T-helper 17 cell (primary cell): Measurements from ENCODE around the gene MEF2C. TPM values are rescaled to one million over a fixed set of nuclear protein-coding genes. Genes with fewer than 3 reads are reported as not detected.

Experiments used
- ATAC-seq: fragments of 150-1000 bp; cut with Tn5 transposase; 2 replicates; pipeline ENCODE4 v1.10.0; 2021; ENCODE audit warnings: mild to moderate bottlenecking, moderate library complexity
- DNase-seq, 3 donors: peaks; one replicate each; pipeline versions ENCODE4 v3.0.0 to v3.0.0-alpha.2; 2020 to 2021
- H3K9me3 ChIP-seq: one replicate; pipeline ENCODE4 v1.7.0; 2013; ENCODE audit warnings: low read length, mild to moderate bottlenecking; ENCODE audit not compliant: control insufficient read depth, poor library complexity, severe bottlenecking
- H3K27ac Mint-ChIP-seq: one replicate; pipeline ENCODE4 v1.8.0; 2022; ENCODE audit warnings: mild to moderate bottlenecking, moderate library complexity, mixed read lengths
- H3K27me3 Mint-ChIP-seq: one replicate; pipeline ENCODE4 v1.8.0; 2022; ENCODE audit warnings: mixed read lengths
- H3K36me3 Mint-ChIP-seq: one replicate; pipeline ENCODE4 v1.8.0; 2022; ENCODE audit warnings: low read depth, mixed read lengths
- H3K4me1 Mint-ChIP-seq: one replicate; pipeline ENCODE4 v1.8.0; 2022; ENCODE audit warnings: mild to moderate bottlenecking, mixed read lengths
- H3K4me3 Mint-ChIP-seq: one replicate; pipeline ENCODE4 v1.8.0; 2022; ENCODE audit warnings: mild to moderate bottlenecking, moderate library complexity, mixed read lengths
- total RNA-seq, 4 donors: library from RNA in 2 of 4; stranded (reverse) in 2 of 4; gene quantifications; one replicate each; pipeline ENCODE4 v1.2.3 and lab custom pipeline; 2022 to 2026

Gene MEF2C
- total RNA-seq, 2 donors from 2014 or later = 10.9 to 11.9 TPM

DNA sequence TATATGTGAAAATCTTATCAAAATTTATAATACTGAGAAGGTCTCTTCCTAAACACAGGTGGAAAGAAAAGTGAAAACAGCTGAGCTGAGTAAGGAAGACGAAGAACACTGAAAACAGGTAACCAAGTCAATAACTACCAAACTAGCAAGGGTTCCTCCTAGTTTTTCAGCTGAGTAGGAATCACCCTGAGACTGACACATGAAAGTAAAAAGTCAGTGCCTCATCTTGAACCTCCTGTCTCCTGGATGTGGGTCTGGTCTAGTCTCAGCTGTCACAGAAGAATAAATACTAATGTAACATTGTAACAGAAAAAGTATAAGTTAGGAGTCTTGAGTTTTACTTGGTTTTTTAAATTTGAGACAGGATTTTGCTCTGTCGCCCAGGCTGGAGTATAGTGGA is 121.0 kb downstream of the MEF2C start:
- DNase-seq (no peak), ATAC-seq (no peak)
- no peak overlapping the region for H3K4me3 Mint-ChIP-seq
- peaks cover 7% of the 10 kb centered on the region for H3K4me1 Mint-ChIP-seq
- H3K36me3 Mint-ChIP-seq = no peaks in the 10 kb centered on the region
- H3K9me3 ChIP-seq = no peaks in the 10 kb centered on the region
- peaks cover 35% of the 10 kb centered on the region for H3K27me3 Mint-ChIP-seq
- H3K27ac Mint-ChIP-seq = no peak overlapping the region

DNA sequence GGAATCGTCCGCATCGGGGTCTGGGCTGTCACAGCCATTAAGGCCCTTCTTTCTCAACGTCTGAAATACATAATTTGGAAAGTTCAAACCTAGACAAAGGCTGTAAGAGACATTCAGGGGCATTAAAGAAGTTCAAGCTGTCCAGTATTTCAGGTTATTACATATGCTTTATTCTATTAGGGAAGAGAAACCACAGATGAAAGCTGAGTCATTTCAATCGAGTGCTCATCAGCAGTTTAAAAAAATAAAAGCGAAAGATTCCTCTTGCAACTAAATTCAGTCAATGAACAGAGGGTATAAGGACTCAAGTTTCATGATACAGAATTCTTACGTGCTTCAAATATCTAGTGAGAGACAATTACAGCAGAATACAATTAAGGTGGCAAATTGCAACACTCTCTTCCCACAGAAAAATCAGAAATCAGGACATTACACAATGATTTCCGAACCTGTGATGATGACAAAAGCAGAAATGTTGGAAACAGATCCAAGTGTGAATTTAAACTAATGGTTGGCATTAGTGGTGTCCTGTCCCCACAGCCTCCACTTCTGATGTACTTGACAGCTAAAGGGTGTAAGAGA is 121.6 kb downstream of the MEF2C start:
- ATAC-seq (no peak), DNase-seq (no peak)
- Mint-ChIP-seq H3K27me3 (peaks cover 31% of the 10 kb centered on the region), H3K4me1 (peaks cover 7% of the 10 kb centered on the region), H3K4me3 (no peak overlapping the region), H3K36me3 (no peaks in the 10 kb centered on the region), H3K27ac (no peak overlapping the region)
- H3K9me3 ChIP-seq = no peaks in the 10 kb centered on the region

DNA sequence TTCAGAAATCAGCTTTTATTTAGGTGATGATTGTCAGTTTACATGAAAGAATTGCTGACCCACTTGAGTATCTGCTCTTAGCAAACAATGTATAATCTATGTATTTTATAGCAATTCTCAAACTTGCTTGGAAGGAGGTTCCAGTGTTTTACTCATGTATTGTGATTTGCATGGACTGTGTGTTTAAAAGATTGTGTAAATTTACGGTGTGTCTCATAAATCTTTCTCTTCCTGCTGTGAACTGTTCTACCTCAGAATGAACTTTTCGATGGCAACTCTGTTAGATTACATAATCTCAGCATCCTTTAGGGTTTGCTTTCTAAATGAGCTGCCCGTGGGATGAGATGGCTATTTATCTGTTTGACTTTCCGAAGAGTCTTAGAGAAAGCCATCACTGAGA is 122.5 kb downstream of the MEF2C start:
- no peak overlapping the region for H3K4me3 Mint-ChIP-seq
- no peaks in the 10 kb centered on the region for H3K9me3 ChIP-seq
- H3K4me1 Mint-ChIP-seq = peaks cover 7% of the 10 kb centered on the region
- no peak overlapping the region for H3K27ac Mint-ChIP-seq
- DNase-seq (no peak), ATAC-seq (no peak)
- H3K36me3 Mint-ChIP-seq = no peaks in the 10 kb centered on the region
- H3K27me3 Mint-ChIP-seq = peaks cover 31% of the 10 kb centered on the region

DNA sequence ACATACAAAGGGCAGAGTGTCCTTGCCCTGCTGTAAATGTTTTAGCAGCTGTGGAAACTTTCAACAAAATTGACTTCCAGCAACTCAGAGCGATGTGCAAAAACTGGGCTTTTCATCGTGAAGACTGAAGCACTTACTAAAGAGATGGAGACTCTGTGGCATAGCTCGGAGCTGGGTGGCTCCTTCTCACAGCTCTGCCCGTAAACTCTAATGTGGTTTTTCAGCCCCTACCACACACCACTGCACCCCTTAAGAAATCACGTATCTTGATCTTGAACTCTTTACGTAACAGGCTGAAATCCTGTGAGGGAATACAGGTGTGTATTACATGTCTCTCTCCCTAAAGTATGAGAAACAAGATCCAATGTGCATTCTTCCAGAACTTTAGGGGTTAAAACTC is 124.4 kb downstream of the MEF2C start:
- H3K4me1 Mint-ChIP-seq = peaks cover 7% of the 10 kb centered on the region
- DNase-seq (no peak), ATAC-seq (no peak)
- no peaks in the 10 kb centered on the region for H3K9me3 ChIP-seq
- H3K27ac Mint-ChIP-seq = no peak overlapping the region
- H3K36me3 Mint-ChIP-seq = no peaks in the 10 kb centered on the region
- no peak overlapping the region for H3K4me3 Mint-ChIP-seq
- H3K27me3 Mint-ChIP-seq = peaks cover 36% of the 10 kb centered on the region

DNA sequence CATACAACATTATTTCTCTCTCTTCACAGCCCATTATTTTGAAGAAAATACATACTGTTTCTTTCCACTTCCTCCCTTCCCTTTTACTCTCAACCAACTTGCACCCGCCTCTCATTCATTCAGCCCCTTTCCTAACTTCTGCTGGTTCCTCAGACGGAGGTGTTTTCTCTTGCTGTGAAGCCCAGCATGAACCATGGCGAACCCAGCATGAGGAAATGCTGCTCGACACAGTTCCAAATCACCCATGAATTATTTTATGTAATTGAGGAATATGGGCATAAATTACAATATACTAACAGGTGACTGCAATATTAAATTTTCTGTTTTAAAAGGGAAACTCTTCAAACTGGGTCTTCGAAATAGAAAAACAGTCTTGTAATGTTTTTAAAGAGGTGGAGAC is 124.8 kb downstream of the MEF2C start:
- Mint-ChIP-seq H3K27me3 (peaks cover 36% of the 10 kb centered on the region), H3K4me3 (no peak overlapping the region)
- no peak for DNase-seq

DNA sequence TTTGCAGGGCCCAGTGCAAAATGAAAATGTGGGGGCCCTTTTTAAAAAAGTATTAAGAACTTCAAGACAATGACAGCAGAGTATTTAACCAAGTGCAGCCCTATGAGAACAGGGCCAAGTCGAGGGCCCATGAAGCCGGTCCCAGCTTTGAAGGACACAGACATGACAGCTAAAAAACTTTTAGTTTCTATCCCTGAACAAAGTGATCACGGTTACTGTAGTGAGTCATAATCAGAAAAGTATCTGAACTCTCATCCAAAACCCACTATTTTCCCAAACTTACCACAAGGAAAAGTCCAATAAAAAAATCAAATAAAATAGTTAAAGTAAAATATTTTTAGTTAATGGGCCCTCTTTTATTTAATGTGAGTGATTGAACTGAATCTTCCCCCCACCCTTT is 126.0 kb downstream of the MEF2C start:
- no peak overlapping the region for H3K4me3 Mint-ChIP-seq
- H3K36me3 Mint-ChIP-seq = no peaks in the 10 kb centered on the region
- no peak for ATAC-seq
- peaks cover 7% of the 10 kb centered on the region for H3K4me1 Mint-ChIP-seq
- DNase-seq = no peak
- H3K27ac Mint-ChIP-seq = no peak overlapping the region
- H3K9me3 ChIP-seq = no peaks in the 10 kb centered on the region
- peaks cover 37% of the 10 kb centered on the region for H3K27me3 Mint-ChIP-seq

More for the DNA sequence above, 124.8 kb downstream of the MEF2C start:
- Mint-ChIP-seq H3K36me3 (no peaks in the 10 kb centered on the region), H3K27ac (no peak overlapping the region), H3K4me1 (peaks cover 7% of the 10 kb centered on the region)
- no peaks in the 10 kb centered on the region for H3K9me3 ChIP-seq
- ATAC-seq = no peak

DNA sequence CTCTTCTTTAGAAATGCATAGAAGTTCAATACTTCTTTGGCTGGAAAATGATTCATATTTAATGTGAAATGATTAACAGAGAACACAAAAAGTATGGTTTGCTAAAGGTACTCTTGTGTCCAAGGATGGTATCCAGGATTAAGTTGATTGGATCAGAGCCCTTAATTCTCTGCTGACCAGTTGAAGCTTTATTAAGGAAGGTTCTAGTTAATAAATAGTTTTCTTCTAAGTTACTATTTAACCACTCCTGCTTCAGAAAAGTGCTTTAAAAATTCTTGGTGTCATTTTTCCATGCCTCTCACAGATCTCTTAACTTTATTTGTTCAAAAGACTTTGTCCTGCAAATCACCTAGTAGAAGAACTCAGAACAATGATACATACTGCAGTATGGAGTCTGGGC is 134.3 kb downstream of the MEF2C start:
- DNase-seq (no peak), ATAC-seq (no peak)
- Mint-ChIP-seq H3K4me3 (no peak overlapping the region), H3K27me3 (peaks cover 15% of the 10 kb centered on the region), H3K4me1 (peaks cover 7% of the 10 kb centered on the region), H3K36me3 (no peaks in the 10 kb centered on the region), H3K27ac (no peak overlapping the region)
- H3K9me3 ChIP-seq = no peaks in the 10 kb centered on the region

DNA sequence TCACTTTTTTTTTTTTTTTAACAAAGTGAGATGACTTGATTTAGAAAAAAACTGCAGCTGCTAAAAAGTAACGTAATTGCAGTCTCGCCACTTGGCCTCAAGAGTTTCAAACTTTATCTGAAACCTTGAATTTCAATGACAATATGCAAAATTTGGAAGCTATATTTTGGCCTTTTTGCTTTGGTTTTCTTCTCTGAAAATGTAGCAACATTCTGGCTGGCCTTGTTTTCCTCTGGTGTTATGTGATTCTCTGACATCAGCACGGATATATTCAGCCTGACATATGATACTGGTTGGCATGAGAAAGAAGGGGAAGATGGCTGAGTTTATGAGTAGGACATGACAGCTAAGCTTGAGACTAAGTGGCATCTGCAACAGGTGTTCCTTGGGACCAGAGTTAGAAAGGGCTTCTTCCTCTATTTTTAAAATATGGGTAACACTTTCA is 136.5 kb downstream of the MEF2C start:
- H3K36me3 Mint-ChIP-seq = no peaks in the 10 kb centered on the region
- H3K4me3 Mint-ChIP-seq = no peak overlapping the region

DNA sequence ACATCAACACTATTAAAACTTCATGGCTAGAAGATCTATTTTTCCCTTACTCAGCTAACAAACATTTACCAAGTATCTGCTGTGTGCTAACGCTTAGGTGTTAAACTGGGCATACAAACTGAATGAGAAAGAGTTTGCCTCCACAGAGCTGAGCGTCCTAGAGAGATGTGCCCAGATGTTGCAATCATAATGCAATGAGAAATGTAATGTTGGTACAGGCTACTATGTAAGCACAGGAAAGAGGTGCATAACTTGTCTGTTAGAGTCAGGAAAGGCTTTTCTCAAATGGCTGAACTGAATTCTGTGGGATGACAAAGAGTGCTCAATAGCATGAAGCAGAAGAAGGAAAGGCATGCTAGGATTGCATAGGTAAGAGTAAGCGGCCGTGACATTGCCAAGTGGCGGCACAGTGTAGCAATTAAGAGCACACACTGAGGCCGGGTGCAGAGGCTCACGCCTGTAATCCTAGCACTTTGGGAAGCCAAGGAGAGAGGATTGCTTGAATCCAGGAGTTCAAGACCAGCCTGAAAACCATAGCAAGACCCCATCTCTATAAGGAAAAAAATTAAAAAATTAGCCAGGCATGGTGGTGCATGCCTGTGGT is 137.8 kb downstream of the MEF2C start:
- no peaks in the 10 kb centered on the region for H3K9me3 ChIP-seq

More for the DNA sequence above, 136.5 kb downstream of the MEF2C start:
- no peaks in the 10 kb centered on the region for H3K9me3 ChIP-seq
- Mint-ChIP-seq H3K27ac (no peak overlapping the region), H3K4me1 (peaks cover 3% of the 10 kb centered on the region), H3K27me3 (peaks cover 16% of the 10 kb centered on the region)
- ATAC-seq = no peak
- DNase-seq = no peak

DNA sequence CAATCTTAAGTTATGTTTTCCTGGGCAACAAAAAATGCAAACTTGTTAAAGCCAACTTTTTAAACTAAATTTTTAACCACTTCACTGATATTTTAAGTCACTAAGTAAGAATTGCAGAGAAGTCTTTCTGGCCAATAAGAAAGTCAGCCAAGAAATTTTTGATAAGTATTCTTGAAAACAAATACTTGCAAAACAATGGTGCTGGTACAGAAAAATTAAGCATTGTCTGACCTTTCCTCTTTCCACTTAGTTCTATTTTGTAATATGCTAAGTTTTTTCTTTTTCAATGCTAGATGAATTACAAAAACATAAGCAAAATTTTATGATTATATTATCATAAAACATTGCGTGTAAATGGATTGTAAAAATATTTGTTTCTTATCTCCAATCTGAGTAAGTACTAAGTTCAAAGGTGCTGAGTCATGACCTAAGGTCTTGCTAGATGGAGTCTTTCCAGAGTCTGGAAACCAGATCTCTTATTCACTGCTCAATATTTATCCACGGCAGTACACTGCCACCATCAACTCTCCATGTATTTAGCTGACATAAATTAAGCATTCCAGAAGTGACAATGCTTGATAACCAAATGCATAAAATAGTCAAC is 139.7 kb downstream of the MEF2C start:
- Mint-ChIP-seq H3K4me1 (no peaks in the 10 kb centered on the region), H3K27ac (no peak overlapping the region), H3K27me3 (peaks cover 28% of the 10 kb centered on the region), H3K36me3 (no peaks in the 10 kb centered on the region), H3K4me3 (no peak overlapping the region)
- H3K9me3 ChIP-seq = no peaks in the 10 kb centered on the region
- ATAC-seq = no peak
- DNase-seq = no peak

More for the DNA sequence above, 137.8 kb downstream of the MEF2C start:
- Mint-ChIP-seq H3K27ac (no peak overlapping the region), H3K4me1 (no peaks in the 10 kb centered on the region), H3K4me3 (no peak overlapping the region), H3K27me3 (peaks cover 23% of the 10 kb centered on the region), H3K36me3 (no peaks in the 10 kb centered on the region)
- DNase-seq (no peak), ATAC-seq (no peak)

DNA sequence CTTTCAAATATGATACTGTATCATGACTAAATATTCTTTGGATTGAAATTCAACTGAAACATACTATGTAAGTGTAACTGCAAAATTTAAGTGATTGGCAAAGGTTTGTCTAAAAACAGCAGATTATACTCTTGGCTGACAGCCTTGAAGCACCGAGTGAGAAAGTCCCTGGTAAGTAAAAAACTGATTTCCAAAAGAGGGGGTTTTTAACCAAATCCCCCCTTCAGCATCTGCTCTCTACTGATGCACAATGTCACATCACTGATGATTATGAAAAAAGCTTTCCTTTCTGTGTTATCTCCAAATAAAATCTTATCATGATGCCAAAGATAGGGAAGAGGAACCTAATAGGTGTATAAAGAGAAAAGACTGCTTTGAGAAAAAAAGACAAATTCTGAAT is 141.0 kb downstream of the MEF2C start:
- H3K27me3 Mint-ChIP-seq = peaks cover 41% of the 10 kb centered on the region
- H3K9me3 ChIP-seq = no peaks in the 10 kb centered on the region
- DNase-seq (no peak), ATAC-seq (no peak)
- H3K4me3 Mint-ChIP-seq = no peak overlapping the region
- H3K27ac Mint-ChIP-seq = no peak overlapping the region
- H3K36me3 Mint-ChIP-seq = no peaks in the 10 kb centered on the region
- no peaks in the 10 kb centered on the region for H3K4me1 Mint-ChIP-seq

DNA sequence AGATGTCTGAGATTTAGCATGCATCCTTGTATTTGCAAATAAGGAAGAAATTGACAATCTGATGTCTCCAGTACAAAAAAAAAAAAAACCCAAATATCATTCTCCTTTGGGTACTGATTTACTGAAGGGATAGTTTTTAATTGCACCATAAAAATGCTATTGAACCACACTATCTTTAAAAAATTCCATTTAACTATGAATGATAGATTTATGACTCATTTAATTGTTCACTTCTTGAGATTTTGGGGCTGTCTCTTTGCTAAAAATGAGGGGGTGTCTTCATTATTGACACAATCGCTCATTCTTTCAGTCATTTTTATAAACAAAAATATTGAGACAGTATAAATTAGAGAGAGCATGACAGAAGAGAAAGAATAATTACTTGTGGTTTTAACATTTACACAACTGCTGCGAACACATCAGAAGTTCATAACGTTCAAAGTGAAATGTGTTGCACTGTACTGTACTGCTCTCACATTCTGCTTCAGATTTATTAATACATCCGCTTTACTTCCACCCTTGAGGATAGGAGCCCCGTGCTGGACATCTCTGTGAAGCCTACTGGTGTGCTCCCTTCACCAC is 142.3 kb downstream of the MEF2C start:
- H3K36me3 Mint-ChIP-seq = no peaks in the 10 kb centered on the region
- no peak for ATAC-seq
- H3K27ac Mint-ChIP-seq = no peak overlapping the region
- peaks cover 52% of the 10 kb centered on the region for H3K27me3 Mint-ChIP-seq
- H3K4me1 Mint-ChIP-seq = no peaks in the 10 kb centered on the region
- no peak for DNase-seq
- H3K4me3 Mint-ChIP-seq = no peak overlapping the region
- no peaks in the 10 kb centered on the region for H3K9me3 ChIP-seq

DNA sequence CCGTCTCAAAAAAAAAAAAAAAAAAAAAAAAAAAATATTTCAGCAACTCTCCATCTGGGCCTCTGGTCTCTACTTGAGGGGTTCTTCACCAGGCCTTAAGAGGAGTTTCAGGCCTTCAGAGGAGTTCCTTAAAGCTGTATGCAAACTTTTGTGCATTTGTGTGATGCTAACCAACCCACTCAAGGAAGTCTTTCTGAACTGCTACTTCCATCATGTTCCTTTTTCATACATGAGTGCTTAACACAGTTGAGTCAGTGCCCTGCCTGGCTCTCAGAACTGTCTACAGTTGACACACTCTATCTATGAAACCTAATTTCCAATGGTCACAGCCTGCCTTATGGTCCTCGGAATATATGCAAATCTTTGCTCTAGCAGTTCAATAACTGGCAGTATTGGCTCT is 146.5 kb downstream of the MEF2C start:
- DNase-seq (no peak), ATAC-seq (no peak)
- H3K36me3 Mint-ChIP-seq = no peaks in the 10 kb centered on the region
- H3K27me3 Mint-ChIP-seq = peaks cover 64% of the 10 kb centered on the region
- peaks cover 11% of the 10 kb centered on the region for H3K4me1 Mint-ChIP-seq
- H3K9me3 ChIP-seq = no peaks in the 10 kb centered on the region
- no peak overlapping the region for H3K4me3 Mint-ChIP-seq
- H3K27ac Mint-ChIP-seq = no peak overlapping the region
